HG03139 (cell line): ENCODE data around the gene AGRN.
"Not testable (repeated sequence)": the region's sequence is repeated elsewhere in the genome, so short reads cannot be mapped to it uniquely, and the experiment has no call there.

ENCODE experiments used
- ATAC-seq: cut with Tn5 transposase; IDR thresholded peaks from one replicate; pipeline ENCODE4 v1.9.1; 2021; ENCODE audit not compliant: unreplicated experiment

AGRN gene

GRCh38 chr1:1051127-1051810, 31.3 kb downstream of the AGRN start:
- no peak for ATAC-seq

GRCh38 chr1:1052003-1052840, 32.3 kb downstream of the AGRN start:
- ATAC-seq, result no peak

- no peak for ATAC-seq
Measured at GRCh38 chr1:1053022-1053421, 33.1 kb downstream of the AGRN start.

- ATAC-seq, result no peak
Measured at GRCh38 chr1:1053682-1054081, 33.8 kb downstream of the AGRN start.

GRCh38 chr1:1054099-1054700, 34.3 kb downstream of the AGRN start:
- ATAC-seq, result no peak

GRCh38 chr1:1054971-1055370, 35.1 kb downstream of the AGRN start:
- ATAC-seq, result no peak

GRCh38 chr1:1055841-1056736, 36.2 kb downstream of the AGRN start:
- no peak for ATAC-seq

- ATAC-seq, result not testable (repeated sequence)
Measured at GRCh38 chr1:1057769-1058087, 37.8 kb downstream of the AGRN start.

GRCh38 chr1:1058088-1058905, 38.4 kb downstream of the AGRN start:
- no peak for ATAC-seq

GRCh38 chr1:1058921-1059493, 39.1 kb downstream of the AGRN start:
- peak; percentile 28 for ATAC-seq

- peak; percentile 48 for ATAC-seq
Measured at GRCh38 chr1:1059494-1060280, 39.8 kb downstream of the AGRN start.

- no peak for ATAC-seq
Measured at GRCh38 chr1:1060281-1061000, 40.5 kb downstream of the AGRN start.

- no peak for ATAC-seq
Measured at GRCh38 chr1:1061682-1062345, 41.9 kb downstream of the AGRN start.

GRCh38 chr1:1062348-1063163, 42.6 kb downstream of the AGRN start:
- no peak for ATAC-seq

- no peak for ATAC-seq
Measured at GRCh38 chr1:1063261-1063944, 43.5 kb downstream of the AGRN start.
